Lung (tissue), 12 donors: ENCODE data around the gene HPN. TPM values are rescaled to one million over a fixed set of nuclear protein-coding genes. Genes with fewer than 3 reads are reported as not detected.

Experiments used
- ATAC-seq: fragments of 200-7000 bp; cut with Tn5 transposase; one replicate; pipeline ENCODE4 v1.9.1; 2020; ENCODE audit warnings: moderate number of reproducible peaks; ENCODE audit not compliant: insufficient read depth, low FRiP score
- DNase-seq, 3 donors: peaks; one replicate each; pipeline ENCODE4 v3.0.0-alpha.2; 2013 to 2017
- H3K27ac ChIP-seq, 2 donors: one replicate each; pipeline ENCODE4 v1.5.1; 2013; ENCODE audit warnings: mild to moderate bottlenecking in 2 of 2, moderate library complexity in 2 of 2, control low read depth in 1 of 2, inconsistent platforms in 1 of 2, low read depth in 1 of 2, low read length in 1 of 2
- H3K27me3 ChIP-seq, 3 donors: one replicate each; pipeline ENCODE4 v1.5.1; 2013; ENCODE audit warnings: low read length in 2 of 3; ENCODE audit not compliant: control insufficient read depth in 3 of 3, insufficient read depth in 3 of 3
- H3K36me3 ChIP-seq, 4 donors: one replicate each; pipeline ENCODE4 v1.5.1; 2013; ENCODE audit warnings: low read length in 4 of 4, mild to moderate bottlenecking in 1 of 4, moderate library complexity in 1 of 4; ENCODE audit not compliant: control insufficient read depth in 4 of 4, insufficient read depth in 4 of 4
- H3K4me1 ChIP-seq, 5 donors: one replicate each; pipeline ENCODE4 v1.5.1; 2013; ENCODE audit warnings: low read length in 5 of 5, mild to moderate bottlenecking in 2 of 5, moderate library complexity in 1 of 5; ENCODE audit not compliant: control insufficient read depth in 5 of 5, insufficient read depth in 5 of 5
- H3K4me3 ChIP-seq: one replicate; pipeline ENCODE4 v1.5.1; 2013; ENCODE audit warnings: mild to moderate bottlenecking, control low read depth, moderate library complexity
- H3K9ac ChIP-seq, 2 donors: one replicate each; pipeline ENCODE4 v1.5.1; 2013; ENCODE audit warnings: low read length in 2 of 2, control low read depth in 1 of 2; ENCODE audit not compliant: insufficient read depth in 1 of 2
- H3K9me3 ChIP-seq, 4 donors: one replicate each; pipeline ENCODE4 v1.5.1; 2013; ENCODE audit warnings: low read length in 3 of 4, mild to moderate bottlenecking in 1 of 4, moderate library complexity in 1 of 4; ENCODE audit not compliant: control insufficient read depth in 4 of 4, insufficient read depth in 3 of 4
- CTCF ChIP-seq: IDR thresholded peaks from 2 replicates; pipeline ENCODE4 v1.5.1; 2012; ENCODE audit warnings: mild to moderate bottlenecking; ENCODE audit errors: control extremely low read depth, extremely low read depth
- WGBS, 2 donors: extraction: QIAGEN DNeasy Blood & Tissue Kit; methylation state at CpG; one replicate each; pipeline ENCODE4 v1.1.7; 2013; 5-methylcytosine and 5-hydroxymethylcytosine counted together
- polyA plus RNA-seq, 2 donors: library from polyadenylated mRNA; stranded (reverse); fragments of 200-250 nt; gene quantifications; one replicate each; pipeline ENCODE4 v1.2.1, GENCODE V29; 2013
- total RNA-seq, 2 donors: library from RNA; depleted of rRNA in 1 of 2; stranded (reverse); fragments of >200 nt in 1 of 2; gene quantifications; one replicate each; pipeline ENCODE4 v1.2.1, GENCODE V29; 2014 to 2021
- donor health status: control.
- donor health status: control.
- donor health status: Bipolar disorder and iron deficiency.
- donor health status: healthy.
- donor health status: DM: yes; HTN: yes; CAD: no.

HPN gene
- total and polyA plus RNA-seq, 4 donors = 15.4 to 41.4 (median 26.8) TPM

GRCh38 chr19:35068941-35069634, 27.6 kb downstream of the HPN start:
- no peak overlapping the region for H3K27ac ChIP-seq
- no peak for DNase-seq
- no peak overlapping the region for H3K9ac ChIP-seq
- no peak for ATAC-seq
- 79 to 89% methylated on average over 10 of the region's 10 CpGs for WGBS, 2 donors
- no peaks in the 10 kb centered on the region for H3K36me3 ChIP-seq
- H3K4me3 ChIP-seq = no peak overlapping the region
- no peak for TF ChIP-seq CTCF
- H3K27me3 ChIP-seq = no peaks in the 10 kb centered on the region
- H3K4me1 ChIP-seq = peaks cover 0 to 5% (median 0%) of the 10 kb centered on the region in 5 donors
- H3K9me3 ChIP-seq = peaks cover 0 to 5% (median 0%) of the 10 kb centered on the region in 4 donors

GRCh38 chr19:35069696-35070095, 28.2 kb downstream of the HPN start:
- DNase-seq (peak in 2 of 3 donors; percentile 51 to 68), ATAC-seq (no peak)
- WGBS, 2 donors = 90 to 94% methylated on average over 1 of the region's 1 CpG
- no peak overlapping the region for H3K4me3 ChIP-seq
- TF ChIP-seq CTCF = no peak
- no peaks in the 10 kb centered on the region for H3K27me3 ChIP-seq
- H3K9ac ChIP-seq = no peak overlapping the region
- no peak overlapping the region for H3K27ac ChIP-seq
- no peaks in the 10 kb centered on the region for H3K36me3 ChIP-seq
- peaks cover 0 to 5% (median 0%) of the 10 kb centered on the region in 5 donors for H3K4me1 ChIP-seq
- H3K9me3 ChIP-seq = peaks cover 0 to 5% (median 0%) of the 10 kb centered on the region in 4 donors

GRCh38 chr19:35070471-35070870, 28.9 kb downstream of the HPN start:
- Histone ChIP-seq H3K36me3 (no peaks in the 10 kb centered on the region), H3K9me3 (peaks cover 0 to 5% (median 0%) of the 10 kb centered on the region in 4 donors), H3K27ac (no peak overlapping the region), H3K4me1 (peaks cover 0 to 5% (median 0%) of the 10 kb centered on the region in 5 donors), H3K9ac (no peak overlapping the region), H3K27me3 (no peaks in the 10 kb centered on the region), H3K4me3 (no peak overlapping the region)
- TF ChIP-seq CTCF = no peak
- WGBS, 2 donors = 90 to 95% methylated on average over 3 of the region's 3 CpGs
- ATAC-seq = no peak
- no peak for DNase-seq

- Histone ChIP-seq H3K9ac (no peak overlapping the region), H3K4me1 (peaks cover 0 to 2% (median 0%) of the 10 kb centered on the region in 5 donors), H3K27ac (no peak overlapping the region), H3K27me3 (no peaks in the 10 kb centered on the region), H3K4me3 (no peak overlapping the region), H3K9me3 (peaks cover 0 to 5% (median 0%) of the 10 kb centered on the region in 4 donors), H3K36me3 (no peaks in the 10 kb centered on the region)
- no peak for TF ChIP-seq CTCF
- 83 to 86% methylated on average over 9 to 10 of the region's 10 CpGs for WGBS, 2 donors
- no peak for DNase-seq
- ATAC-seq = no peak
These were observed 32.0 kb downstream of the HPN start for GRCh38 chr19:35073516-35073915.
